Astrocyte (in vitro differentiated cells and primary cell): ENCODE data around the gene TBC1D2B.

Experiments used
- CTCF ChIP-seq: IDR thresholded peaks from 2 replicates; pipeline ENCODE4 v1.5.1; 2011; ENCODE audit warnings: low read depth, mild to moderate bottlenecking, inconsistent platforms, low read length, moderate library complexity; ENCODE audit not compliant: insufficient read depth
- EZH2 ChIP-seq: IDR thresholded peaks from 2 replicates; pipeline ENCODE4 v1.6.1; 2012; ENCODE audit warnings: mild to moderate bottlenecking, low read length, inconsistent platforms; ENCODE audit not compliant: insufficient read depth

GRCh38 chr15:78090422-78091063 lies 13.0 kb upstream of the TBC1D2B start:
- no peak for TF ChIP-seq CTCF
- TF ChIP-seq EZH2: no peak
